LNCAP (cell line): ENCODE measurements around the gene DLD.

Source experiments
- TF ChIP-seq, protein P1 (sequence below): fragments of 450-650 bp; IDR thresholded peaks from 2 replicates; pipeline ENCODE4 v1.5.1; 2017; ENCODE audit warnings: mild to moderate bottlenecking

Gene DLD

DNA sequence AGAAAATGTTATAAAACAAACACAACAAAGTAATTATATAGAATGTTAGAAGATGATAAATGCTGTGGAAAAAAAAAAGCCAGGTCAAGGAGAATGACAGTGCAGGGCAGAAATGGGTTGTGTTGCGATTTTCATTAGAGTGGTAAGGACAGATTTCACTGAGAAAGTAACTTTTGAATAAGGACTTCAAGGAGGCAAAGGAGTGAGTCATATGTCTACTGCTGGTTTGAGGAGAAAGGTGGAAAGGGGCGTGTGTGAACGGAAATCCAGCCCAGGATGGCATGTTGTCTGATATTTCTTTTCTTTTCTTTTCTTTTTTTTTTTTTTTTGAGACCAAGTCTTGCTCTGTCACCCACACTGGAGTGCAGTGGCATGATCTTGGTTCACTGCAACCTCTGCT is 12.3 kb upstream of the DLD start:
- TF ChIP-seq, protein P1, sequence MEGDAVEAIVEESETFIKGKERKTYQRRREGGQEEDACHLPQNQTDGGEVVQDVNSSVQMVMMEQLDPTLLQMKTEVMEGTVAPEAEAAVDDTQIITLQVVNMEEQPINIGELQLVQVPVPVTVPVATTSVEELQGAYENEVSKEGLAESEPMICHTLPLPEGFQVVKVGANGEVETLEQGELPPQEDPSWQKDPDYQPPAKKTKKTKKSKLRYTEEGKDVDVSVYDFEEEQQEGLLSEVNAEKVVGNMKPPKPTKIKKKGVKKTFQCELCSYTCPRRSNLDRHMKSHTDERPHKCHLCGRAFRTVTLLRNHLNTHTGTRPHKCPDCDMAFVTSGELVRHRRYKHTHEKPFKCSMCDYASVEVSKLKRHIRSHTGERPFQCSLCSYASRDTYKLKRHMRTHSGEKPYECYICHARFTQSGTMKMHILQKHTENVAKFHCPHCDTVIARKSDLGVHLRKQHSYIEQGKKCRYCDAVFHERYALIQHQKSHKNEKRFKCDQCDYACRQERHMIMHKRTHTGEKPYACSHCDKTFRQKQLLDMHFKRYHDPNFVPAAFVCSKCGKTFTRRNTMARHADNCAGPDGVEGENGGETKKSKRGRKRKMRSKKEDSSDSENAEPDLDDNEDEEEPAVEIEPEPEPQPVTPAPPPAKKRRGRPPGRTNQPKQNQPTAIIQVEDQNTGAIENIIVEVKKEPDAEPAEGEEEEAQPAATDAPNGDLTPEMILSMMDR: no peak

DNA sequence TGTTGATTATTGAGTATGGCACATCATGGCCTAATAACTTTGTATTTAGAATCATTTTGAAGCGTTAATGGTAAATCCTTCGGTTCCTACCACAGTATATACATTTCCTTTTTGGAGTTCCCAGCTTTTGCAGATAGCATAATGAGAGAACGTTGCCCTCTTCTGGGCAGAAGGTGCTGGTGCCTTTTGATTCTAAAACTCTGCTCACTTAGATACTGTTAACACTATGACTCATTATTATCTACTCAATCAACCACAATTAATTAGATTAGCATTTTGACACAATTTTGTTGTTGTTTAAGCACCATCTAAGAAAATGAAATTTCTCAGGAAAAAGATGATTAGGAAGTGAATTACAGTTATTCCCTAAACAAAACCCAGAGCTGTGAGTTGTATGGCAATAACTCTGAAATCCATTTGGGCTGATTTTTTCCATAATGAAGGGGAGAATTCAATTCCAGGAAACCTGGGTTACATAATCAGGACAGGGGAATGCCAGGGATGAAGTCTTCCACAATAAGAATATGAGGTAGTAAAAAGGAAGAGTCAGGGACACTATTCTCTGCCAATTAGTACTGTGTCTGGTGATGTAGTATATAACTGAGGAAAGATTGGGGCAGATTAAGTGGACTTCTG is 11.5 kb upstream of the DLD start:
- TF ChIP-seq, protein P1: peak; percentile 93

DNA sequence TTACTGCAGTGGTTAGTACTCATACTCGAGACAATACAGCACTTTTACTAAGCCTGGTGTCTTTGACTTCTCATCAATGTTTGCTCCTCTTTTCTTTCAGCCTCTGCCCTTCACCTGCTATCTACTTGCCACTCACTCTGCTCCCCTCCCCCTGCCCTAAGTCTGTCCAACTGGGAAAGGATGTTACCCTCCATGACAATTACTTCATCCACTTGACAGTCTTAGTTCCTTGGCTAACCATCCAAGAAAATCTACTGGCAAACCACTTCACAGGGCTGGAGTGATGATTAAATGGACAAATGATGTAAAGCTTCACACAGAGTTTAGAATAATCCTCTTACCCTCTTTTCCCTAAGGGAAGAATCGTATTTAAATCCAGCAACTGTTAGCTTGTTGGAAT is 8.2 kb upstream of the DLD start:
- TF ChIP-seq, protein P1: no peak

DNA sequence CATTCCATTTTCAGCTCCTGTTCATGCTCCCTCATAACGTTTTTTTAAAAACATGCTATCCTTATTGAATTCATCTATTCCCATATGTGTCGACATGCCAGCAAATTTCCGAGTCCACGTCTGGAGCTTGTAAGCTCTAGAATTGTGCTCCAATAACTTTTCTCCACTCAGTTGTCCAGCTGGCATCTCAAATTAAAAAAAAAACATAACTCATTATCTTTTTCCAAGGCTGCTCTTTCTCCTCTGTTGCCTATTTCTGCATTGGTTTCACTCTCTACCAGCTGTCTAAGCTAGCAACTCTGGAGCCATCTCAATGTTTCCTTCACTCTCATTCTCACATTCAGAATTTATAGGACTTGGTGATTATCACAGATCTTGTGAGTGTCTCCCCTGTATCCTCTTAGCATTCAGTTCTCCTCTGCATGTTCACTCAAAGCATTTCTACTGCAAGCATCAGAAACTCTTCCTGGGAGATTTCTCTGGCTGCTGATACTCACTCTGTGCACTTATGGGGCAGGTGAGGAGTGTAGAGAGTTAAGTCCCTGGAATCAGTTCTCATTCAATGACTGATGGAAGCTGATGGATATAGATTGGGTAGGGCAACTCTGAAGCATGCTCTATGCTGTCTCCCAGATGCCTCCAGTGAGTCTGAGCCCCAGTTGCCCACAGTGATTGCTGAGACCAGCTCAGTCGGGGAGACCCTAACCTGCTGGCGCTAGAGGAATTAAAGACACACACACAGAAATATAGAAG is 6.7 kb upstream of the DLD start:
- TF ChIP-seq, protein P1: no peak

DNA sequence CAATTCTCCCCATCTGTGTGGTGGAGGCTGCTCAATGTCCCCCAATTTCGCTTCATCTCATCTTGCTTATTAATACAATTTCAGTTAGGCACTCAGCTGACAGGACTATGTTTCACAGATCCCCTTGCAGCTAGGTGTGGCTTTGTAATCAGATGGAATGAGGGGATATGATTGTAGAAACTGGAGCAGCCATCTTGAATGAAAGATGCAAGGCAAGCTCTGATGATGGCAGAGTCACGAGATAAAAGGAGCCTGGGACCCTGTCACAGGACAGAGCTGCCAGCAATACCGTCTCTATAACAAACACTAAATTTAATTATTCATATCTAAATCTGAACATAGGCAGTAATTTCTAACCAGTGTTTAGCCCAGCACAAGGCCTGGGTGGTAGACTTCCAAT is 991 bp upstream of the DLD start:
- TF ChIP-seq, protein P1: no peak

DNA sequence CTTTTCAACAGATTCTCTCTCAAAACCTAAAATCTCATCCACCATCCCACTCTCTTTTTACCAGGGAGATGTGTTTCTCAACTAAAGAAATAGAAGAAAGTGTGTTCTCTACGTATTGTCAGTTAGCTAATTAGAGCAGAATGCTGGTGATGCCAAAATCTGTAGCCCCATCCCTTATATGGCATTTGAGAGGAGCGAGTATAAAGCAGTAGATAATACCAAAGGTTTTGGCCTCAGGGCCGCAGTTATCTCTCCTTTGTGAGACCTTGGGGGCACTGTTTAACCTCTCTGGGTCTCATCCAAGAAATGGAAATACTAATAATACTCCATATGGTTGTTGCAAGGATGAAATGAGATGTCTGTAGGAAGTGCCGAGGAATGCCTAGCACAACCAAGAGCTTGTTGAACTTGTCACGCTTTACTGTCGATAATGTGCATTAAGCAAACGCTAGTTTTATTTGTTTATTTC is 456 bp upstream of the DLD start:
- TF ChIP-seq, protein P1: no peak

DNA sequence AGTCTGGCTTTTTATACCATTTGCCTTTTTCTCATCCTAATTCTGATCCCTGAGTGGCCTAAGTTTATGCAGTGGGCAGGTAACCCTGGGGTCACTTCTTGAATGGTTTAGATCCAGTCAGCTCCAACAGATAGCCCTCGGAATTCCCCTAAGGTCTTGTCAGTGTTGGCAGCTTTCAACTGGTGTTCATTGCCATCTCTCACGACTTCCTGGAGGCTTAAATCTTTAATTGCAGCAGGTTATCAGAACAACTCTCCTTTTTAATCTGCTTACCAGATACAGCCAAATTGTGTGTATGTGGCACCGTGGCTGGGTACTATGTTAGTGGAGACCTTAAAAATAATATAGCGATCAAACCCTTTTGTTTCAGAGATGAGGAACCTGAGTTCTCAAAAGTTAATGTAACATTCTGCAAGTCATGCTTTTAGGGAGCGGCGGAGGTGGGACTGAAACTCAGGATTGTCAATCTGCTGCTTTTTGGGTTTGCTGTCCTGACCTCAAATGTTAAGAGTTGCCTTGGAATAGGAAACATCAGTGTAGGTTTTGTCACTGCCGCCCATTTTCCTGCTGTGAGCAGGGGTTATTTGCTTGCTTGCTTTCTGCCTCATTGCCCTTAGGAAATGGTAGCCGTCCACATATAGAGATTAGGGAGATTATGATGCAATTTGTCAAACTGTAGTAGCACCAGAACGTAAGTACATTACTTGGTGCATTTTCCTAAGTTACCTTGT is 818 bp downstream of the DLD start:
- TF ChIP-seq, protein P1: no peak
